Skeletal muscle satellite cell (primary cell): ENCODE results near the gene KRT83.

Experiments used
- H3K27me3 ChIP-seq: 2 replicates; pipeline ENCODE4 v1.7.0; 2013; ENCODE audit warnings: low read length; ENCODE audit not compliant: control insufficient read depth, insufficient read depth
- H3K36me3 ChIP-seq: 2 replicates; pipeline ENCODE4 v1.7.0; 2013; ENCODE audit warnings: mild to moderate bottlenecking, control low read depth, low read length; ENCODE audit not compliant: insufficient read depth
- H3K4me1 ChIP-seq: 2 replicates; pipeline ENCODE4 v1.7.0; 2013; ENCODE audit warnings: low read length; ENCODE audit not compliant: control insufficient read depth, insufficient read depth
- H3K4me2 ChIP-seq: 2 replicates; pipeline ENCODE4 v1.7.0; 2013; ENCODE audit warnings: mild to moderate bottlenecking, low read length
- H3K4me3 ChIP-seq: 2 replicates; pipeline ENCODE4 v1.7.0; 2013; ENCODE audit warnings: low read length
- H3K9ac ChIP-seq: 2 replicates; pipeline ENCODE4 v1.7.0; 2013; ENCODE audit warnings: mild to moderate bottlenecking, low read depth, low read length, moderate library complexity
- H3K9me3 ChIP-seq: replicated peaks from 2 replicates; pipeline ENCODE4 v1.7.0; 2013; ENCODE audit warnings: mild to moderate bottlenecking, control low read depth, low read length

KRT83 gene

GRCh38 chr12:52360663-52361271 is 39.6 kb upstream of the KRT83 start:
- Histone ChIP-seq H3K4me2 (no peak overlapping the region), H3K36me3 (no peaks in the 10 kb centered on the region), H3K9me3 (no peaks in the 10 kb centered on the region), H3K27me3 (peaks cover 37% of the 10 kb centered on the region), H3K9ac (no peak overlapping the region), H3K4me3 (no peak overlapping the region), H3K4me1 (no peaks in the 10 kb centered on the region)

- Histone ChIP-seq H3K9me3 (no peaks in the 10 kb centered on the region), H3K27me3 (peaks cover 37% of the 10 kb centered on the region), H3K4me3 (no peak overlapping the region), H3K4me1 (no peaks in the 10 kb centered on the region), H3K4me2 (no peak overlapping the region), H3K9ac (no peak overlapping the region), H3K36me3 (no peaks in the 10 kb centered on the region)
Observed at GRCh38 chr12:52360106-52360662, 39.0 kb upstream of the KRT83 start.

GRCh38 chr12:52359621-52360061 is 38.4 kb upstream of the KRT83 start:
- Histone ChIP-seq H3K4me3 (no peak overlapping the region), H3K9me3 (no peaks in the 10 kb centered on the region), H3K36me3 (no peaks in the 10 kb centered on the region), H3K27me3 (peaks cover 36% of the 10 kb centered on the region), H3K4me2 (no peak overlapping the region), H3K9ac (no peak overlapping the region), H3K4me1 (no peaks in the 10 kb centered on the region)

GRCh38 chr12:52358575-52359350 is 37.6 kb upstream of the KRT83 start:
- no peaks in the 10 kb centered on the region for H3K9me3 ChIP-seq
- H3K4me1 ChIP-seq, result no peaks in the 10 kb centered on the region
- H3K4me2 ChIP-seq, result no peak overlapping the region
- no peak overlapping the region for H3K4me3 ChIP-seq
- peaks cover 37% of the 10 kb centered on the region for H3K27me3 ChIP-seq
- no peak overlapping the region for H3K9ac ChIP-seq
- no peaks in the 10 kb centered on the region for H3K36me3 ChIP-seq

GRCh38 chr12:52356762-52357580 is 35.8 kb upstream of the KRT83 start:
- H3K27me3 ChIP-seq, result peaks cover 47% of the 10 kb centered on the region
- no peak overlapping the region for H3K4me3 ChIP-seq
- no peak overlapping the region for H3K4me2 ChIP-seq
- no peaks in the 10 kb centered on the region for H3K36me3 ChIP-seq
- no peaks in the 10 kb centered on the region for H3K4me1 ChIP-seq
- no peak overlapping the region for H3K9ac ChIP-seq
- H3K9me3 ChIP-seq, result no peaks in the 10 kb centered on the region

- H3K36me3 ChIP-seq, result no peaks in the 10 kb centered on the region
- H3K9ac ChIP-seq, result no peak overlapping the region
- no peak overlapping the region for H3K4me3 ChIP-seq
- no peaks in the 10 kb centered on the region for H3K9me3 ChIP-seq
- H3K27me3 ChIP-seq, result peaks cover 54% of the 10 kb centered on the region
- H3K4me2 ChIP-seq, result no peak overlapping the region
- H3K4me1 ChIP-seq, result no peaks in the 10 kb centered on the region
Observed at GRCh38 chr12:52356031-52356761, 35.0 kb upstream of the KRT83 start.

GRCh38 chr12:52355176-52355575 is 34.0 kb upstream of the KRT83 start:
- H3K4me2 ChIP-seq, result no peak overlapping the region
- H3K27me3 ChIP-seq, result peaks cover 62% of the 10 kb centered on the region
- no peak overlapping the region for H3K4me3 ChIP-seq
- H3K9ac ChIP-seq, result no peak overlapping the region
- H3K9me3 ChIP-seq, result no peaks in the 10 kb centered on the region
- no peaks in the 10 kb centered on the region for H3K4me1 ChIP-seq
- H3K36me3 ChIP-seq, result no peaks in the 10 kb centered on the region

GRCh38 chr12:52354200-52354599 is 33.0 kb upstream of the KRT83 start:
- no peak overlapping the region for H3K4me2 ChIP-seq
- peaks cover 66% of the 10 kb centered on the region for H3K27me3 ChIP-seq
- no peak overlapping the region for H3K4me3 ChIP-seq
- no peaks in the 10 kb centered on the region for H3K9me3 ChIP-seq
- no peaks in the 10 kb centered on the region for H3K36me3 ChIP-seq
- no peak overlapping the region for H3K9ac ChIP-seq
- no peaks in the 10 kb centered on the region for H3K4me1 ChIP-seq

GRCh38 chr12:52353766-52354165 is 32.6 kb upstream of the KRT83 start:
- H3K9ac ChIP-seq, result no peak overlapping the region
- H3K4me3 ChIP-seq, result no peak overlapping the region
- no peaks in the 10 kb centered on the region for H3K36me3 ChIP-seq
- H3K27me3 ChIP-seq, result peaks cover 68% of the 10 kb centered on the region
- no peaks in the 10 kb centered on the region for H3K4me1 ChIP-seq
- H3K9me3 ChIP-seq, result no peaks in the 10 kb centered on the region
- H3K4me2 ChIP-seq, result no peak overlapping the region

GRCh38 chr12:52352951-52353350 is 31.8 kb upstream of the KRT83 start:
- Histone ChIP-seq H3K4me2 (no peak overlapping the region), H3K36me3 (no peaks in the 10 kb centered on the region), H3K9me3 (no peaks in the 10 kb centered on the region), H3K9ac (no peak overlapping the region), H3K27me3 (peaks cover 76% of the 10 kb centered on the region), H3K4me3 (no peak overlapping the region), H3K4me1 (no peaks in the 10 kb centered on the region)
